SK-N-SH treated with all-trans-retinoic acid at 6 μM for 48 hours (cell line): ENCODE data around the gene FAM13A.

Experiments used
- ATAC-seq: fragments of 200-7000 bp; cut with Tn5 transposase; 3 replicates; pipeline ENCODE4 v1.9.1; 2020; ENCODE audit warnings: mild to moderate bottlenecking, moderate library complexity
- ARNTL ChIP-seq: fragments of 450-650 bp; formaldehyde crosslinking; IDR thresholded peaks from 2 replicates; pipeline ENCODE4 v1.5.0; 2020; ENCODE audit warnings: low read depth, mild to moderate bottlenecking, moderate library complexity, borderline replicate concordance
- BACH2 ChIP-seq: fragments of 250-450 bp; sonication (Bioruptor Pico); IDR thresholded peaks from 2 replicates; pipeline ENCODE4 v1.9.0; 2021; ENCODE audit warnings: mild to moderate bottlenecking, borderline replicate concordance
- CREB5 ChIP-seq: fragments of 250-450 bp; sonication (Bioruptor Pico); IDR thresholded peaks from 2 replicates; pipeline ENCODE4 v1.5.1; 2020; ENCODE audit warnings: low read depth, mild to moderate bottlenecking, moderate library complexity
- CSDC2 ChIP-seq: fragments of 250-450 bp; sonication (Bioruptor Pico); IDR thresholded peaks from 2 replicates; pipeline ENCODE4 v1.5.0; 2020; ENCODE audit warnings: mild to moderate bottlenecking, moderate library complexity
- ESRRG ChIP-seq: fragments of 250-450 bp; sonication (Bioruptor Pico); IDR thresholded peaks from 2 replicates; pipeline ENCODE4 v1.6.1; 2021; ENCODE audit warnings: mild to moderate bottlenecking
- ISL1 ChIP-seq: fragments of 250-450 bp; sonication (Bioruptor Pico); IDR thresholded peaks from 2 replicates; pipeline ENCODE4 v2.1.2; 2022; ENCODE audit warnings: mild to moderate bottlenecking, moderate library complexity
- OSR1 ChIP-seq: fragments of 250-450 bp; sonication (Bioruptor Pico); IDR thresholded peaks from 2 replicates; pipeline ENCODE4 v1.8.0; 2022; ENCODE audit warnings: moderate library complexity, mild to moderate bottlenecking, inconsistent platforms
- PPARA ChIP-seq: fragments of 250-450 bp; sonication (Bioruptor Pico); IDR thresholded peaks from 2 replicates; pipeline ENCODE4 v1.5.0; 2020; ENCODE audit warnings: mild to moderate bottlenecking, borderline replicate concordance
- RARB ChIP-seq: fragments of 250-450 bp; sonication (Bioruptor Pico); IDR thresholded peaks from 2 replicates; pipeline ENCODE4 v1.8.0; 2021; ENCODE audit warnings: mild to moderate bottlenecking, moderate library complexity
- SNAI2 ChIP-seq: fragments of 250-450 bp; sonication (Bioruptor Pico); IDR thresholded peaks from 2 replicates; pipeline ENCODE4 v1.5.0; 2020; ENCODE audit warnings: mild to moderate bottlenecking, moderate library complexity
- TOX ChIP-seq: fragments of 250-450 bp; sonication (Bioruptor Pico); IDR thresholded peaks from 2 replicates; pipeline ENCODE4 v1.8.0; 2021; ENCODE audit warnings: mild to moderate bottlenecking, moderate library complexity, borderline replicate concordance
- ZFP3 ChIP-seq: fragments of 250-450 bp; sonication (Bioruptor Pico); IDR thresholded peaks from 2 replicates; pipeline ENCODE4 v1.5.0; 2020; ENCODE audit warnings: mild to moderate bottlenecking, moderate library complexity
- ZFP30 ChIP-seq: fragments of 450-650 bp; formaldehyde crosslinking; IDR thresholded peaks from 2 replicates; pipeline ENCODE4 v1.5.0; 2022; ENCODE audit warnings: mild to moderate bottlenecking, moderate library complexity
- ZNF565 ChIP-seq: fragments of 450-650 bp; formaldehyde crosslinking; conservative IDR thresholded peaks from 2 replicates; pipeline ENCODE4 v1.5.0; 2020; ENCODE audit warnings: low read depth, mild to moderate bottlenecking, moderate library complexity
- ZNF70 ChIP-seq: fragments of 450-650 bp; formaldehyde crosslinking; IDR thresholded peaks from 2 replicates; pipeline ENCODE4 v1.5.0; 2020; ENCODE audit warnings: mild to moderate bottlenecking, moderate library complexity
- ZNF8 ChIP-seq: fragments of 450-650 bp; formaldehyde crosslinking; IDR thresholded peaks from 2 replicates; pipeline ENCODE4 v1.5.0; 2020; ENCODE audit warnings: mild to moderate bottlenecking, moderate library complexity
- TF ChIP-seq, protein P1 (sequence below): fragments of 250-450 bp; sonication (Bioruptor Pico); IDR thresholded peaks from 2 replicates; pipeline ENCODE4 v1.8.0; 2020; ENCODE audit warnings: mild to moderate bottlenecking, moderate library complexity, borderline replicate concordance
- TF ChIP-seq, protein P2 (sequence below): fragments of 250-450 bp; sonication (Bioruptor Pico); IDR thresholded peaks from 2 replicates; pipeline ENCODE4 v1.5.0; 2020; ENCODE audit warnings: mild to moderate bottlenecking, moderate library complexity
- TF ChIP-seq, protein P3 (sequence below): fragments of 250-450 bp; sonication (Bioruptor Pico); IDR thresholded peaks from 2 replicates; pipeline ENCODE4 v1.8.0; 2021; ENCODE audit warnings: low read depth, mild to moderate bottlenecking, moderate library complexity, borderline replicate concordance

The FAM13A gene

GRCh38 chr4:88897752-88898151 lies 159.2 kb downstream of the FAM13A start:
- ATAC-seq = no peak
- no peak for TF ChIP-seq ZNF8
- no peak for TF ChIP-seq SNAI2 (CRISPR knock-in tag)
- no peak for TF ChIP-seq ARNTL (CRISPR knock-in tag)
- no peak for TF ChIP-seq ZFP3 (CRISPR knock-in tag)
- no peak for TF ChIP-seq CSDC2
- no peak for TF ChIP-seq ZNF565
- no peak for TF ChIP-seq PPARA (CRISPR knock-in tag)
- no peak for TF ChIP-seq ZFP30 (CRISPR knock-in tag)
- TF ChIP-seq TOX (CRISPR knock-in tag) = no peak

DNA sequence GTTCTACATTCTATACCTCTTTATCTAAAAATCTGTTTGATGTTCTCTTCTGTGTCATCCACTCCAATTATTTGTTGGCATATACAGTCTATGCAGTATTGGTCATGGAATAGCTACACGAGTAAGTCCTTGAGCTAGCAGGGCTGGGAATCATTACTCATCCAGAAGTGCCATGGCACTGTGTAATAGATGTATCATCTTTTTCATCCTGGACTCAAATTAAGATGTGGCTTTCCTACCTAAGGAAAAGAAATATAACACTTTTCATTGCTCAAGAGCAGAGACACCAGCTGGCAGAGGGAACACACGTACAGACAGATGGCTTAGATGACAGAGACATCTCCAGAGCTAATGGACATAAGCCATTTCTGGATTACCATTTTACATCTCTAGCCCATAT lies 159.8 kb downstream of the FAM13A start:
- TF ChIP-seq ISL1 (CRISPR knock-in tag) (no peak), ESRRG (no peak), RARB (CRISPR knock-in tag) (no peak), TOX (CRISPR knock-in tag) (no peak), ZFP3 (CRISPR knock-in tag) (no peak), ZNF565 (no peak), PPARA (CRISPR knock-in tag) (no peak), CREB5 (CRISPR knock-in tag) (no peak)
- TF ChIP-seq, protein P1, sequence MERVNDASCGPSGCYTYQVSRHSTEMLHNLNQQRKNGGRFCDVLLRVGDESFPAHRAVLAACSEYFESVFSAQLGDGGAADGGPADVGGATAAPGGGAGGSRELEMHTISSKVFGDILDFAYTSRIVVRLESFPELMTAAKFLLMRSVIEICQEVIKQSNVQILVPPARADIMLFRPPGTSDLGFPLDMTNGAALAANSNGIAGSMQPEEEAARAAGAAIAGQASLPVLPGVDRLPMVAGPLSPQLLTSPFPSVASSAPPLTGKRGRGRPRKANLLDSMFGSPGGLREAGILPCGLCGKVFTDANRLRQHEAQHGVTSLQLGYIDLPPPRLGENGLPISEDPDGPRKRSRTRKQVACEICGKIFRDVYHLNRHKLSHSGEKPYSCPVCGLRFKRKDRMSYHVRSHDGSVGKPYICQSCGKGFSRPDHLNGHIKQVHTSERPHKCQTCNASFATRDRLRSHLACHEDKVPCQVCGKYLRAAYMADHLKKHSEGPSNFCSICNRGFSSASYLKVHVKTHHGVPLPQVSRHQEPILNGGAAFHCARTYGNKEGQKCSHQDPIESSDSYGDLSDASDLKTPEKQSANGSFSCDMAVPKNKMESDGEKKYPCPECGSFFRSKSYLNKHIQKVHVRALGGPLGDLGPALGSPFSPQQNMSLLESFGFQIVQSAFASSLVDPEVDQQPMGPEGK (CRISPR knock-in tag) = no peak
- no peak for ATAC-seq

GRCh38 chr4:88893961-88894360 lies 163.0 kb downstream of the FAM13A start:
- no peak for ATAC-seq

More at GRCh38 chr4:88893961-88894360, 163.0 kb downstream of the FAM13A start:
- TF ChIP-seq CSDC2 = no peak
- TF ChIP-seq ZNF70 (CRISPR knock-in tag) = no peak
- TF ChIP-seq ZFP3 (CRISPR knock-in tag) = no peak
- TF ChIP-seq, protein P2, sequence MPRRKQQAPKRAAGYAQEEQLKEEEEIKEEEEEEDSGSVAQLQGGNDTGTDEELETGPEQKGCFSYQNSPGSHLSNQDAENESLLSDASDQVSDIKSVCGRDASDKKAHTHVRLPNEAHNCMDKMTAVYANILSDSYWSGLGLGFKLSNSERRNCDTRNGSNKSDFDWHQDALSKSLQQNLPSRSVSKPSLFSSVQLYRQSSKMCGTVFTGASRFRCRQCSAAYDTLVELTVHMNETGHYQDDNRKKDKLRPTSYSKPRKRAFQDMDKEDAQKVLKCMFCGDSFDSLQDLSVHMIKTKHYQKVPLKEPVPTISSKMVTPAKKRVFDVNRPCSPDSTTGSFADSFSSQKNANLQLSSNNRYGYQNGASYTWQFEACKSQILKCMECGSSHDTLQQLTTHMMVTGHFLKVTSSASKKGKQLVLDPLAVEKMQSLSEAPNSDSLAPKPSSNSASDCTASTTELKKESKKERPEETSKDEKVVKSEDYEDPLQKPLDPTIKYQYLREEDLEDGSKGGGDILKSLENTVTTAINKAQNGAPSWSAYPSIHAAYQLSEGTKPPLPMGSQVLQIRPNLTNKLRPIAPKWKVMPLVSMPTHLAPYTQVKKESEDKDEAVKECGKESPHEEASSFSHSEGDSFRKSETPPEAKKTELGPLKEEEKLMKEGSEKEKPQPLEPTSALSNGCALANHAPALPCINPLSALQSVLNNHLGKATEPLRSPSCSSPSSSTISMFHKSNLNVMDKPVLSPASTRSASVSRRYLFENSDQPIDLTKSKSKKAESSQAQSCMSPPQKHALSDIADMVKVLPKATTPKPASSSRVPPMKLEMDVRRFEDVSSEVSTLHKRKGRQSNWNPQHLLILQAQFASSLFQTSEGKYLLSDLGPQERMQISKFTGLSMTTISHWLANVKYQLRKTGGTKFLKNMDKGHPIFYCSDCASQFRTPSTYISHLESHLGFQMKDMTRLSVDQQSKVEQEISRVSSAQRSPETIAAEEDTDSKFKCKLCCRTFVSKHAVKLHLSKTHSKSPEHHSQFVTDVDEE (CRISPR knock-in tag) = no peak
- no peak for TF ChIP-seq BACH2 (CRISPR knock-in tag)
- no peak for TF ChIP-seq OSR1 (CRISPR knock-in tag)
- TF ChIP-seq, protein P3, sequence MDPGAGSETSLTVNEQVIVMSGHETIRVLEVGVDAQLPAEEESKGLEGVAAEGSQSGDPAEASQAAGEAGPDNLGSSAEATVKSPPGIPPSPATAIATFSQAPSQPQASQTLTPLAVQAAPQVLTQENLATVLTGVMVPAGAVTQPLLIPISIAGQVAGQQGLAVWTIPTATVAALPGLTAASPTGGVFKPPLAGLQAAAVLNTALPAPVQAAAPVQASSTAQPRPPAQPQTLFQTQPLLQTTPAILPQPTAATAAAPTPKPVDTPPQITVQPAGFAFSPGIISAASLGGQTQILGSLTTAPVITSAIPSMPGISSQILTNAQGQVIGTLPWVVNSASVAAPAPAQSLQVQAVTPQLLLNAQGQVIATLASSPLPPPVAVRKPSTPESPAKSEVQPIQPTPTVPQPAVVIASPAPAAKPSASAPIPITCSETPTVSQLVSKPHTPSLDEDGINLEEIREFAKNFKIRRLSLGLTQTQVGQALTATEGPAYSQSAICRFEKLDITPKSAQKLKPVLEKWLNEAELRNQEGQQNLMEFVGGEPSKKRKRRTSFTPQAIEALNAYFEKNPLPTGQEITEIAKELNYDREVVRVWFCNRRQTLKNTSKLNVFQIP (CRISPR knock-in tag) = no peak
- TF ChIP-seq, protein P1 (CRISPR knock-in tag) = no peak
- no peak for TF ChIP-seq ZNF565
- TF ChIP-seq RARB (CRISPR knock-in tag) = no peak
- TF ChIP-seq TOX (CRISPR knock-in tag) = no peak
- TF ChIP-seq, all 23 proteins: peak for 0
